Measurements from ENCODE around the gene CACNB2. TPM values are rescaled to one million over a fixed set of nuclear protein-coding genes. Genes with fewer than 3 reads are reported as not detected.

CACNB2 gene
- total and polyA plus RNA-seq, 12 donors, result 4.3 to 82.3 (median 12.9) TPM

DNA sequence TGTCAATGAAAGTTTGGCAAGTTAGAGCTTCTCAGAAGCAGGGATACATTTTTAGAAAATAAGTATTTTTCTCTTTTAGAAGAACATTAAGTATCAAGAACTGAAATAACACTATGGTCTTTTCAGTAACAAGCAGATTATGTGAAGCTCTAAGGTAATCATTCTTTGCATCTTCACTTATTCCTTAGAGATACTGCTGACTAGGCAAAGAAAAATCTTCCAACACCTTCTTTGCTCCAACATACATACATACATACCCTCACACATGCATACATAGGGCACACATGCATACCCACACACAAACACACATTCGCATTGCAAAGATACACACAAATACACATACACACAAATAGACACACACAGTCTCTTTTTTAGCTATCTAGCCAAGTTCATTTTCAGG is 37.8 kb upstream of the CACNB2 start:
- intact Hi-C loops (cut with DNase I), result loop anchor here in 1 of 2 donors (10.0 kb wide), 1 partner anchor 188 kb away; no protein-coding TSS in a partner anchor
- no peaks in the 10 kb centered on the region for H3K4me1 ChIP-seq (replicated peaks in 1 of 2)
- H3K27me3 ChIP-seq, result no peaks in the 10 kb centered on the region
- no peaks in the 10 kb centered on the region for H3K36me3 ChIP-seq (replicated peaks in 1 of 2)
- no peak overlapping the region for H3K4me3 ChIP-seq
- no peak overlapping the region for H3K27ac ChIP-seq
- 90 to 96% (median 94%) methylated on average over 1 of the region's 1 CpG for WGBS, 4 donors
- no peak for TF ChIP-seq POLR2A (IDR thresholded peaks at IDR 0.05)
- TF ChIP-seq, protein P1, sequence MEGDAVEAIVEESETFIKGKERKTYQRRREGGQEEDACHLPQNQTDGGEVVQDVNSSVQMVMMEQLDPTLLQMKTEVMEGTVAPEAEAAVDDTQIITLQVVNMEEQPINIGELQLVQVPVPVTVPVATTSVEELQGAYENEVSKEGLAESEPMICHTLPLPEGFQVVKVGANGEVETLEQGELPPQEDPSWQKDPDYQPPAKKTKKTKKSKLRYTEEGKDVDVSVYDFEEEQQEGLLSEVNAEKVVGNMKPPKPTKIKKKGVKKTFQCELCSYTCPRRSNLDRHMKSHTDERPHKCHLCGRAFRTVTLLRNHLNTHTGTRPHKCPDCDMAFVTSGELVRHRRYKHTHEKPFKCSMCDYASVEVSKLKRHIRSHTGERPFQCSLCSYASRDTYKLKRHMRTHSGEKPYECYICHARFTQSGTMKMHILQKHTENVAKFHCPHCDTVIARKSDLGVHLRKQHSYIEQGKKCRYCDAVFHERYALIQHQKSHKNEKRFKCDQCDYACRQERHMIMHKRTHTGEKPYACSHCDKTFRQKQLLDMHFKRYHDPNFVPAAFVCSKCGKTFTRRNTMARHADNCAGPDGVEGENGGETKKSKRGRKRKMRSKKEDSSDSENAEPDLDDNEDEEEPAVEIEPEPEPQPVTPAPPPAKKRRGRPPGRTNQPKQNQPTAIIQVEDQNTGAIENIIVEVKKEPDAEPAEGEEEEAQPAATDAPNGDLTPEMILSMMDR (IDR thresholded peaks at IDR 0.05), result no peak
- DNase-seq, result no peak
- no peaks in the 10 kb centered on the region for H3K9me3 ChIP-seq (replicated peaks in 1 of 3)

GRCh38 chr10:18104223-18104872 is 35.9 kb upstream of the CACNB2 start:
- no peaks in the 10 kb centered on the region for H3K4me1 ChIP-seq (replicated peaks in 1 of 2)
- H3K36me3 ChIP-seq (replicated peaks in 1 of 2), result no peaks in the 10 kb centered on the region
- no peaks in the 10 kb centered on the region for H3K27me3 ChIP-seq
- TF ChIP-seq, protein P1 (IDR thresholded peaks at IDR 0.05), result peak; percentile 62 to 76 (median 66)
- TF ChIP-seq POLR2A (IDR thresholded peaks at IDR 0.05), result no peak
- H3K4me3 ChIP-seq, result no peak overlapping the region
- no peaks in the 10 kb centered on the region for H3K9me3 ChIP-seq (replicated peaks in 1 of 3)
- WGBS, 4 donors, result 58 to 67% (median 62%) methylated on average over 10 of the region's 10 CpGs
- intact Hi-C loops (cut with DNase I), result loop anchor here in 1 of 2 donors (10.0 kb wide), 1 partner anchor 190 kb away; no protein-coding TSS in a partner anchor
- peak; percentile 42 to 82 (median 65) for DNase-seq
- no peak overlapping the region for H3K27ac ChIP-seq

DNA sequence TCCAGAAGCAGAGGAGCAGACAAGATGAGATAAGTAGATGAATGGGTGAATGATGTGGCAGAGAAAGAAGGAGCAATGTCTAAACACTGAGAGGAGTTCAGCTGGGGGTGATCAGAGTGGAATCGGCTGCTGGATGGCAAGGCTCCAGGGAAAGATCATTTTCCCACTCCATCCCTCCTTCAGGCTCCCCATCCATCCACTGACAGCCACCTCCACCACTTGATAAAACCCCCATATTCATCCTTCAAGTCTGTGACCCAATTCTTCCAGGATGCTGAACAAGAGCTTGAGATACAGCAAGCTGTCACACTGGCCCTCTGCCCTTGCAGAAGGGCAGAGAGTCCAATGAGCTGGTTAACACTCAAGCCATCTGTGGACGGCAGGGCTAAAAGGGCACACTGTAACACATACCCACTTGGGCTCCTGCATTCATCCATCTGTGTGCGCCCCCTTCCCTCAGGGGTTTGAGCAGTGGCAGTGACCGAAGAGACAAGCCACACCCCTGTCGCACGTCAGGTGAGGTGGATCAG is 30.8 kb upstream of the CACNB2 start:
- intact Hi-C loops (cut with DNase I), result loop anchor here in 1 of 2 donors (10.0 kb wide), 1 partner anchor 195 kb away; no protein-coding TSS in a partner anchor
- WGBS, 4 donors, result 80 to 91% (median 83%) methylated on average over 6 of the region's 6 CpGs
- TF ChIP-seq POLR2A (IDR thresholded peaks at IDR 0.05), result no peak
- TF ChIP-seq, protein P1 (IDR thresholded peaks at IDR 0.05), result no peak
- H3K27me3 ChIP-seq, result no peaks in the 10 kb centered on the region
- H3K36me3 ChIP-seq (replicated peaks in 1 of 2), result no peaks in the 10 kb centered on the region
- H3K9me3 ChIP-seq (replicated peaks in 1 of 3), result no peaks in the 10 kb centered on the region
- no peaks in the 10 kb centered on the region for H3K4me1 ChIP-seq (replicated peaks in 1 of 2)
- H3K27ac ChIP-seq, result no peak overlapping the region
- DNase-seq, result no peak
- no peak overlapping the region for H3K4me3 ChIP-seq

- Histone ChIP-seq H3K4me1 (replicated peaks in 1 of 2) (no peaks in the 10 kb centered on the region), H3K36me3 (replicated peaks in 1 of 2) (no peaks in the 10 kb centered on the region), H3K4me3 (no peak overlapping the region), H3K9me3 (replicated peaks in 1 of 3) (no peaks in the 10 kb centered on the region), H3K27me3 (no peaks in the 10 kb centered on the region), H3K27ac (no peak overlapping the region)
- TF ChIP-seq POLR2A (IDR thresholded peaks at IDR 0.05), result no peak
- TF ChIP-seq, protein P1 (IDR thresholded peaks at IDR 0.05), result no peak
- WGBS, 4 donors, result 74 to 84% (median 79%) methylated on average over 1 of the region's 1 CpG
- DNase-seq, result no peak
- intact Hi-C loops (cut with DNase I), result no loop called here
Observed at GRCh38 chr10:18113881-18114280, 26.3 kb upstream of the CACNB2 start.

Data from adrenal gland (tissue), 12 donors.